ENCODE data around the gene MYOCOS.

MYOCOS gene

GRCh38 chr1:171663854-171664575 lies 42.0 kb downstream of the MYOCOS start:
- no peak for DNase-seq

GRCh38 chr1:171664976-171665375 lies 42.9 kb downstream of the MYOCOS start:
- DNase-seq = no peak

GRCh38 chr1:171666114-171666769 lies 44.2 kb downstream of the MYOCOS start:
- no peak for DNase-seq

- DNase-seq = no peak
Measured at GRCh38 chr1:171668372-171668771, 46.3 kb downstream of the MYOCOS start.

- DNase-seq = no peak
Measured at GRCh38 chr1:171670739-171671138, 48.7 kb downstream of the MYOCOS start.

- DNase-seq = no peak
Measured at GRCh38 chr1:171674431-171675405, 52.7 kb downstream of the MYOCOS start.
